HG03060 (cell line): Measurements from ENCODE around the gene ITIH1.

Source experiments
- ATAC-seq: cut with Tn5 transposase; IDR thresholded peaks from one replicate; pipeline ENCODE4 v1.9.1; 2021; ENCODE audit warnings: low read depth, moderate number of reproducible peaks; ENCODE audit not compliant: unreplicated experiment

The ITIH1 gene

GRCh38 chr3:52813810-52814209 is 36.4 kb downstream of the ITIH1 start:
- no peak for ATAC-seq

DNA sequence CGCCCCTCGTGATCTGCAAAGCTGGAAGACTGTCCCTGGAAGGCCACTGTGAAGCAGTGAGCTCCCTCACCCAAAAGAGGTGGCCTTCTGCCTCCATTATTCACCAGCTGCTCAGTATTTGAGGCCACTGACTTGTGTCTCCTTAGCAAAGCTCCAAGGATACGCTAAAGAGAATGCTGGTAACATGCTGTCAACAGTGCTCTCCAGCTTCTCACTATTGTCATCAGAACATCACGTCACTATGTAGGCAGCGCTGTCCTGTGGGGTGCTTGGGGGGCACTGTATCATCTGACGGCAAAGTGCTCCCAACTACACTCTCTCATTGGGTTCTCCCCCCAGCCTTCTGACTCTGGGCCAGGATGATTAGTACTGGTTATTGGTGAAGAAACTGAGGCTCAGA is 38.8 kb downstream of the ITIH1 start:
- no peak for ATAC-seq

- no peak for ATAC-seq
These were observed 39.3 kb downstream of the ITIH1 start for GRCh38 chr3:52816654-52817053.

GRCh38 chr3:52817221-52817620 is 39.8 kb downstream of the ITIH1 start:
- ATAC-seq, result no peak

DNA sequence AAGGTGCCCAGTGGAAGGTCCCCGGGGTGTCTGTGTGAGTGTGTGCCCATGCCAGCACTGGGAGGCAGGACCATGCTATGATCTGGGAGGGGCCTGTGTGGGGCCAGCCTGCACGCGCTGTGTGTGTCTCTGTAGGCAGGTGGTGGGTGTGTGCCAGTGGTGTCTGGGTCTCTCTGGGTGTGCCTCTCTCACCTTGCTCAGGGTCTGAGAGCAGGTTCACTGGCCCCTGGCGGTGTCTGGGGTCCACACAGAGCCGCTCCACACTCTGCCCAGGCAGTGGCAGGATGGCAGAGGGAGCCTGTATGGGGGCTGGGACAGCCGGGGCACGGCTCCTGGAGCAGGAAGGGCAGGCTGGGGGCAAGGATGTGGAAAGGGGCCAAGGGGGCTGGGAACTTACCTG is 40.5 kb downstream of the ITIH1 start:
- ATAC-seq, result no peak

DNA sequence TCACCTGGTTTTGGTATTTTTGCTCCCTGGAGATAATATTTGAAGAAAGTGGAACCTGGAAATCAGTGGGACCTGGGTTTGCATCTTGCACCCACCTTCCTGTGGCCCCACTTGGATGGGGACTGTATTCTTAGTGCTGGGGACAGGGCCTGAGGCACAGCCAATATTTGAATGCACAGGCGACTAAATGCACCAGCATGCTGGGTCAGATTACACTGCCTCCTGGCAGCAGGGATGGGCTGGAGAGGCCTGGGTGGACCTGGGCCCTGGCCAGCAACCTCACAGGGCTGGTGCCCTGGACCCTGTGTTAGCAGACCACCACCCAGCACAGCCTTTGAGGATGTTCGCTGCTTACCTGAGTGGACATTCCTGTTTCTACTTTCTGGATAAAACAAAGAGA is 42.5 kb downstream of the ITIH1 start:
- no peak for ATAC-seq

DNA sequence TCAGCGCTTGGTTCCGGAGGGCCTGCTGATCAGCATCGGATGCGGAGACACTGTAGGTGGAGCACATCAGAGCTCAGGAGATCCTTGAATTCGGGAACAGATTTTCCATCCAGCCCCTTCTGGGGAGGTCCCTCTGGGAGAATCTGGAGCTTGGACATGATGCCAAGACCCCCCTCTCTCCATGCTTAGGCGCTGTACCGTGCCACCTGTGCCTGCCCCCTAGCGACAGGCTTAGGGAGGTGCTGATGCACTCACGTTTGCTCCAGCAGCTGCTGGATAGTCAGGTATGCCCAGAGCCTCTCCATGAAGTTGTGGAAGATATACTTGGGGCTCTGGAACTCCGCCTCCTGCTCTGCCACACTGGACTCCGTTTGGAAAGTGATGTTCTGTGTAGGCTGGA is 43.3 kb downstream of the ITIH1 start:
- no peak for ATAC-seq

DNA sequence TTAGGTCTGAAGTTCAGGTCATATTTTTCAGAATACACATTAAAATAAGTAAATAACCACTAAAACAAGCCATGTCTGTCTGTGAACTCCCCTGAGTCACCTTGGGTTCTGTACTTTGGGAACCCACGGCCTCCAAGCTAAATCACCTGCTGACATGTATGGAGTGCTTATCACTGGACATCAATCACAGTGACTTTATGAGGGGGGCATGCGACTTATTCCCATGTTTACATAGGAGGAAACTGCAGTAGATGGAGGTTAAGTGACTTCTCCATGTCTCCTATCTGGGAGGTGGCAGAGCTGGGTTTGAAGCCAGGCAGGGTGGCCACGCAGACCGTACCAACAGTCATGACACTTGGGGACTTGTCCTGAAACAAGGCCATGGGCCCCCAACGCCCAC is 45.0 kb downstream of the ITIH1 start:
- no peak for ATAC-seq

DNA sequence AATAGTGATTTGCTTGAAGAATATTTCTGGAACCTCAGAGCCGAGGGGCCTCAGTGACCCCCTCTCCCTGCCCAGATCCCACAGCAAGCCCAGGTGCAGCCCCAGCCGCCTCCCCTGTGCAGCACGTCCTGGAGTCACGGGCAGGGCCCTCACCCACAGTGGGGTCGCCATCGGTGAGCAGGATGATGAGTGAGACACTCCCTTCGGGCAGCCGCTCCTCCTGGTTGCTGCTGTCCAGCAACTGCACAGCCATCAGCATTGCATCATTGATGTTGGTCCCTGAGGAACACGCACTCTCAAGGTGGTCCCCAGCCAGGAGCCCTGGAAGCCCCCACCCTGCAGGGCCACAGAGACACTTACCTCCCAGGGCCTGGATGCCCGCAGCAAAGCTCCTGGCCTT is 46.6 kb downstream of the ITIH1 start:
- ATAC-seq, result no peak

DNA sequence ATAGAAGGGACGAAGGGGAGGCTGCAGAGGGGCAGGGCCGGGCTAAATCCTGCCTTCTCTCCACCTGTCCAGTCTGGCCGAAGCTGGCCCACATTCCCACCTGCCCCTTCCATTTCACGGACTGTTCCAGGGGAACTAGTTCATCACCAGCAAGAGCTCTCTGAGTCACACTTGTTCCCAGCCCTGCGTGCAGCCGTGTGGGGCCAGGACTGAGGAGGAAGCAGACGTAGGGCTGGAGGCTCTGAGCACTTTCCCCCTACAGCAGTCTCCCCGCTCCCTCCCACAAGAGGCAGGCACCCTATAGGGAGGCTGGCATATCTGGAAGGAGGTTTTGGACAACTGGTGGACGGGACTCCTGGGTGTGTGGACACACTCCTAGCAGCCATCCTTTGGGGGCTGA is 50.0 kb downstream of the ITIH1 start:
- ATAC-seq, result no peak

DNA sequence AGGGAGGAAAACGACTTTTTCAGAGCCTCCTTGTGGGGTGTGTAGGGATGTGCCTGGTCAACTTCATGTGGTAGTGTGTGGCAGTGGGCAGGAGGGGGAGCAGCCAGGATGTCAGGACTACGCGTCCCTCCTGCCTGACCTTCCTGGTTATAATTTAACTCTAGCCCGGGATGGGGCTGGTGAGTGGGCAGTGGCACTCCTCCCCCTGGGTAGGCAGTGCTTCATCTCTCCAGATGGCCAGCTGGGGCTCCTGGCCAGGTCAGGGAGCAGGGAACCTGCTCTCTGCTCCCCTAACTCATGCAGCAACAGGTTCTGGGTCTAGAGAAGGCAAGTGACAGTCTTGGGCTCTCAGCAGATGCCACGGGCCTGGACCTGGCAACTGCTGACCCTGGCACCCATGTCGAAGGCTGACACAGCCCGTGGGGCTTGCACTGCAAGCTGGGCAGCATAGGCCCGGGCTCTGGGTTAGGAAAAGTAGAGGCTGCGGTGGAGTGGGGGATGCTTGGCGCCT is 50.5 kb downstream of the ITIH1 start:
- ATAC-seq, result no peak

DNA sequence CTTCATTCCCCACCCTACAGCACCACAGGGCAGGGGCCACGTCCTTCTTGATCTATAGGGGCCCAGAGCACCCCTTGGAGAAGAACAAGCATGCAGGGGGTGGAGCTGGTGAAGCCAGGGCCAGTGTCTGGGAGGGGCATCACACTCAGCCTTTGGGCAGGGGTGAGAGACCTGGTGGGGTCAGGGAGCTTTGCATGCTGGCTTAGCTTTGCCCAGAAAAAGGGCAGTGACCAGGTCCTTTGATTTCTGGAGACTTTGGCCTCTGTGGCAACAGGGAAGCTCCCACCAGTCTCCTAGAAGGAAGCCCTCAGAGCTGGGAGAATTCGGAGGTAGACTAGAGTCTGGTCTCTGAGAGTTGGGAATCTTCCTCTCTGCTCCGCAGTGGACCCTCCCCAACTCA is 52.1 kb downstream of the ITIH1 start:
- no peak for ATAC-seq

- ATAC-seq, result no peak
These were observed 52.6 kb downstream of the ITIH1 start for GRCh38 chr3:52829906-52830463.

- no peak for ATAC-seq
These were observed 53.3 kb downstream of the ITIH1 start, which contains the start of gene ITIH4 for GRCh38 chr3:52830535-52831258. ITIH4 (minus strand) TSS chr3:52830672; CDS start chr3:52830642, 30 bp downstream.

DNA sequence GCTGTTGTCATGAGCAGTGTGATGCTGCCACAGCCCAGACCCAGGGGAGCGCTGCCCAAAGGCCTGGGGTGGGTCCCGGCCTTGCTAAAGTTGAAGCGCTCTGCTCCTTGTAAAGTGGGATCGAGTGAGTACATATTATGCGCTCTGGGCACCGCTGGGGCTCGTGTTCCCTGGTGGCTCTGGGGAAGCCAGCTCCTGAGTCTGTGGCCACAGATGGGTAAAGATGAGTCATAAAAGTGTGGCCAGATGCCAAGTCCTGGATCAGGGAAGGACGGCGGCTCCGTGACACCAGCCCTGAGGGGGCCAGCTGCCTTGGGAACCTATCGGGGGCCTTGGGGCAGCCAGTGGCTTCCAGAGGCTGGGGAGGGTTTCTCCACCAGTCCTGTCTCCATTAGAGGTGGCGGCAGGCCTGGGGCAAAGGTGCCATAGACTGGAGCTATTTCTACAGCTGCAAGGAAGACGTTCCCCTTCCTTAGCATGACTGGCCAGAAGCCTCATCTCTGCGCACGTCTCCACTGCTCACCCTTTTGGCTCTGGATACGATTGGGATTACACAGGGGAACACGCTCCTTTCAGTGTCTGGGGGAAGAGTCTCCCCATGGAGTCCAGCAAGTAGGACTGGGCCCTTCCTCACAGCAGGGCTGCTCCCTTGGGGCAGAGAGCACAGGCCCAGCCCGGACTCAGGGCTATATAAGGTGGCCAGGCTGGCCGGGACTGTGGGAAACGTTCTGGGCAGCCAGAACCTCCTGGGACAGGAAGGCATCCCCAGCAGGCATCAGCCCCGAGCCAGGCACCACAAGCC is 54.3 kb downstream of the ITIH1 start:
- ATAC-seq, result no peak

DNA sequence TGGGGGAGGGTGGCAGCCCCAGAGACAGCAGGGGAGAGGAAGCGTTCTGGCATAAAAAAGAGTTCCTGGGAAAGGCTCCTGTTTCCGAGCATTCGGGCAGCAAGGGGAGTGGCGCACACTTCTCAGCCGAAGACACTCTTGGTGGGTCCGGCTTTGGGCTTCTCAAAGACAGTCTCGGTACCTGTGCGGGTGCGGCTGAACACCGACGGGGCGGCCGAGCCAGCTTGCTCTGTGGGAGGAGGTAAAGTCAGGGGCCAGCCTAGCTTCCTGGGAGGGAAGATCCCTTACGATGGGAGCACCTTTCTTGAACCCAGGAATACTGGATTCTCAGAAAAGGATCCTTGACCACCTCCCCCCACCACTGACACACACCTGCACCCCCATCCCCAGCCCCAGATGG is 55.8 kb downstream of the ITIH1 start:
- ATAC-seq, result no peak

GRCh38 chr3:52834871-52835501 is 57.6 kb downstream of the ITIH1 start, which contains the start of gene MUSTN1:
MUSTN1 (minus strand) TSS chr3:52835019; CDS start chr3:52834948, 71 bp downstream.
- ATAC-seq, result no peak

GRCh38 chr3:52835766-52836470 is 58.5 kb downstream of the ITIH1 start:
- no peak for ATAC-seq

GRCh38 chr3:52836471-52836845 is 59.1 kb downstream of the ITIH1 start:
- ATAC-seq, result no peak

GRCh38 chr3:52836986-52837385 is 59.6 kb downstream of the ITIH1 start:
- ATAC-seq, result no peak
